ENCODE data around the gene ADD1. TPM values are rescaled to one million over a fixed set of nuclear protein-coding genes. Genes with fewer than 3 reads are reported as not detected.

ADD1 gene
- total RNA-seq, 1 experiment from 2014 or later: 163 TPM

DNA sequence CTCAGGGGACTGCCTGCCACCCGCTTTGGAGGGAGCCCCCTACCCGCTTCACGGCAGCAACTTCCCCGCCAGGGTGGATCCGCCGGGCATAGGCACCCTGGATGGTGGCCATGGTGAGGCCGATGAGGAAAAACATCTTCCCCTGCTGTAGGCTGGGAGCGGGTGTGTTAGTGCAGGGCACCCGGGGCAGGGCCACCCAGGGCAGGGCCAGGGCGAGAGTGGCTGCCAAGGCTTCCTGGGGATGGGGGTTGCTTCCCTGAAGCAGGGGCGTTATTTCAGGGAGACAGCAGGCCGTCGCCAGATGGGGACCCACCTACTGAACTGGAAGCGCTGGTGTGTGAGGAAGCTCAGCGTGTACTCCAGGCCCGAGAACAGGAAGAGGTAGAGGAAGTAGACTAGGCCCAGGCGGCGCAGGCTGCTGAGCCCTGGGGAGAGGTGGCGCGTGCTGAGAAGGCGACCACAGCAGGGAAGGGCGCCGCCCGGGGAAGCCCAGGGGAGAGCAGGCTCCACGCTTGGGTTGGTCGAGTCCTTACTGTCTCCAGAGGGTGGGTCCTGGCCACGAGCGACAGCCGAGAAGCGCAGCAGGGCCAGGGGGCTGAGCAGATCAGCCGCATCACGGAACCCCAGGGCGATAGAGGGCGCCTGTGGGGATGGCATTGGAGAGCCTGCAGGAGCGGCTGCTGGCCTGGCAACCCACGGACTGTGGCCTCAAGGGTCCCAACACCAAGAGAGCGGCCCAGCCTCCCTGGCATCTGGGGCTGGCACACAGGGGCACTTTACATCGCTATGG is 88.1 kb downstream of the ADD1 start:
- H3K9me3 Mint-ChIP-seq: no peaks in the 10 kb centered on the region
- Histone ChIP-seq H2BK20ac (ENCODE audit: low read depth, low read length, poor library complexity, severe bottlenecking) (no peak overlapping the region), H3K14ac (ENCODE audit: insufficient read depth, low read length) (no peak overlapping the region), H4K5ac (ENCODE audit: insufficient read length, low read depth, low read length) (no peak overlapping the region), H3K18ac (ENCODE audit: insufficient read length, low read depth, low read length) (no peak overlapping the region), H2BK120ac (ENCODE audit: low read depth, low read length, poor library complexity, severe bottlenecking) (no peak overlapping the region), H3K27ac (ENCODE audit: insufficient read length, low read depth, low read length) (no peak overlapping the region), H3K9ac (ENCODE audit: extremely low read depth, insufficient read length, low read length) (no peak overlapping the region), H3K79me1 (ENCODE audit: insufficient read depth, low read depth, low read length, poor library complexity, severe bottlenecking) (no peaks in the 10 kb centered on the region), H4K91ac (ENCODE audit: insufficient read length, low read depth, low read length) (no peak overlapping the region), H2AFZ (ENCODE audit: low read length) (no peak overlapping the region), H3K56ac (ENCODE audit: insufficient read length, low read depth, low read length) (no peak overlapping the region), H2BK15ac (ENCODE audit: low read depth, low read length) (no peak overlapping the region), H2BK5ac (ENCODE audit: insufficient read length, low read length) (no peak overlapping the region), H3K4me1 (ENCODE audit: insufficient read depth, low read length) (no peaks in the 10 kb centered on the region), H2AK5ac (ENCODE audit: insufficient read length, low read length) (no peak overlapping the region), H2BK12ac (ENCODE audit: insufficient read length, low read depth, low read length) (no peak overlapping the region), H3K27me3 (ENCODE audit: insufficient read depth, low read length) (no peaks in the 10 kb centered on the region), H4K8ac (replicated peaks; ENCODE audit: insufficient read length, low read depth, low read length) (no peak overlapping the region), H3K23ac (ENCODE audit: insufficient read length, low read depth, low read length) (no peak overlapping the region), H3K23me2 (ENCODE audit: insufficient read length, low read depth, low read length, poor library complexity, severe bottlenecking) (peaks cover 10% of the 10 kb centered on the region), H3K4ac (ENCODE audit: low read depth, low read length) (no peak overlapping the region), H4K20me1 (ENCODE audit: control insufficient read depth, insufficient read depth, insufficient read length) (peaks cover 2% of the 10 kb centered on the region), H3K9me3 (ENCODE audit: control insufficient read depth, low read depth, low read length) (no peaks in the 10 kb centered on the region), H3K4me2 (ENCODE audit: insufficient read depth, insufficient read length, low read length) (no peak overlapping the region), H3T11ph (ENCODE audit: low read length) (no peak overlapping the region), H3K79me2 (ENCODE audit: insufficient read depth, low read length) (no peaks in the 10 kb centered on the region; the same call in 1 of the 2 replicates)
- TF ChIP-seq CTCF (conservative IDR thresholded peaks at IDR 0.05): peak; percentile 34; the same call in 1 of the 3 replicates
- 0 out of 7 replicates have a peak overlapping the region, but pooled peaks of 1 of the 3 experiments have one; percentile 57 for H3K27ac Mint-ChIP-seq
- peak; percentile 71 for DNase-seq
- WGBS (ENCODE audit: extremely low coverage, insufficient read length, low lambda C conversion rate): no CpG with 5 or more reads among the region's 38 CpGs
- peaks cover 26 to 59% (median 48%) of the 10 kb centered on the region in 3 experiments; a peak in 6 of 7 replicates for H3K36me3 Mint-ChIP-seq (ENCODE audit: insufficient read depth in 1 of 3, low read depth in 3 of 3)
- peak overlapping the region; percentile 44 to 70; a peak in 2 of 5 replicates for H3K4me3 Mint-ChIP-seq
- H3K4me1 Mint-ChIP-seq: peaks cover 18 to 25% of the 10 kb centered on the region in 2 experiments
- no peaks in the 10 kb centered on the region; the same call in 1 of the 2 replicates for H3K27me3 Mint-ChIP-seq (ENCODE audit: low read depth)
